Stimulated activated CD4-positive, alpha-beta T cell treated with anti-CD3 and anti-CD28 coated beads, Interleukin-15, amount 100 ng/mL, for 1 hour (primary cell): ENCODE measurements around the gene GABBR2.
"Not testable (repeated sequence)": the region's sequence is repeated elsewhere in the genome, so short reads cannot be mapped to it uniquely, and the experiment has no call there.

Experiments
- DNase-seq, 2 donors: peaks; one replicate each; pipeline ENCODE4 v3.0.0-alpha.2; 2020; ENCODE audit warnings: low read depth in 1 of 2, low spot score in 1 of 2

The GABBR2 gene

DNA sequence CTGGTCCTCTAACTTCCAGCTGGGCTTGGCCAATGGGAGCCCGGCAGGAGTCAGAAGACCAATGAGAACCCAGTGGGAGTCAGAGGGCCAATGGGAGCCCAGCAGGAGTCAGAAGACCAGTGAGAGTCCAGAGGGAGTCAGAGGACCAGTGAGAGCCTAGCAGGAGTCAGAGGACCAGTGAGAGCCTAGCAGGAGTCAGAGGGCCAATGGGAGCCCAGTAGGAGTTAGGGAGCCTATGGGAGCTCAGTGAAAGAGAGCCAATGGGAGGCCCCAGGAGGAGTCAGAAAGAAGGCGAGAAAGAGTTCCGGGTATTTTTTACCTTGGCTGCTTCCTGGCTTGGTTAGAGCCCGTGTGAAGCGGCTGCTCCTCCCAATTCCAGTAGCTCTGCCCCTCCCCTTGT, 191.0 kb downstream of the GABBR2 start:
- no peak for DNase-seq

DNA sequence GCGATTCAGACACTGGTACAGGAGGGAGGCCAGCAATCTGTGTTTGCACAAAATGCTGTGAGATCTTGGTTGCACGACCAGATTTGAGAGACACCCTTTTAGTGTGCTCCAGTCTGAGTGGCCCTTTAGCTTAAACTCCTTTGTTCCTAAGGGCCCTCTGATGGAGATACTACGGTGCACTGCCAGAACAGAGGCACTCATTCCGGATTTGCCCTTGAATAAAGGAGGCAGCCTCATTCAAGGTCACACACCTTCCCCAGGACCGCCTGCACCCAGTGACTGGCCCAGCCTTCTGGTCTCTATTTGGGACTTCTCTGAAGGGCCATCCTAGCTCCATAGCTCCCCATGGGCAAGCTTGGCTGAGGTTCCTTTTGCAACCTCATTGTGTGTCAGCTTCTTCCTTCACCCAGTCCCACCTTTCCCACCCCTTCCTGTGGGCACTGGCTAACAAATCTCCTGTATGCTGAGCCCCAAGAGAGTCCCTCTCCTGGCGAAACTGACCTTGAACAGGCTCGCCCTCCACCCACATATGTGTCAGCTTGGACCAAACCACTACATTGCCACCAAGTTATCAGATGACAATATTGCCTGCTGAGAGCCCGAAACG, 191.7 kb downstream of the GABBR2 start:
- DNase-seq = no peak

DNA sequence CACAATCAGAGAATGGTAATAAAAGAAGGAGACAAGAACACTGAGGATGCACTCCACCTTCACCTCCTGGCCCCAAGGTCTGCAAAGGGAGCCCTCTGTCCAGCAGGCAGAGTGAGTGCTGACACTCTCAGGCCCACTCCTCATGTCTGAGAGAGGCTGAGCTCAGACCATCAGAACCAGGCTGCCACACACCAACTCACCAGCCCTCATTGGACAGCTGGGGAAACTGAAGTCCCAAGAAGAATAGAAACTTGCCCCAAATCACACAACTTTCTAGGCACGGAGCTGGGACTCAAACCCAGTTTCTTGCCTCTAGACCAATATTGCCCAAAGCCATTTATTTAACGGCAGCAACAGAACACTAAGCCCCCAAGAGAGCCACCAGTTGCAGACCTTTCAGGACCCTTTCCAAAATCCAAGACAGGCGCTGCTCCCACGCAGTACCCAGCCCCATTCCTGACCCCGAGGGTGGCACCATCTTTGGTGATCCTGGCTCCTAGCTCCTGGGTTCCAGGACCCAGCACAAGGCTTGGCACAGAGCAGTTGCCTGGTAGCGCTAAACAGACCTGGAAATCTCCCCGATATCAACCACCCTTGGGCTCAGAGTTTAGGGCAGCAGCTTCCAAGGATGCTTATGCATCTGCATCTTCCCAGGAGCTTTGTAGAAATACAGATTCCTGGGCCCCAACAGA, 192.4 kb downstream of the GABBR2 start:
- no peak for DNase-seq

DNA sequence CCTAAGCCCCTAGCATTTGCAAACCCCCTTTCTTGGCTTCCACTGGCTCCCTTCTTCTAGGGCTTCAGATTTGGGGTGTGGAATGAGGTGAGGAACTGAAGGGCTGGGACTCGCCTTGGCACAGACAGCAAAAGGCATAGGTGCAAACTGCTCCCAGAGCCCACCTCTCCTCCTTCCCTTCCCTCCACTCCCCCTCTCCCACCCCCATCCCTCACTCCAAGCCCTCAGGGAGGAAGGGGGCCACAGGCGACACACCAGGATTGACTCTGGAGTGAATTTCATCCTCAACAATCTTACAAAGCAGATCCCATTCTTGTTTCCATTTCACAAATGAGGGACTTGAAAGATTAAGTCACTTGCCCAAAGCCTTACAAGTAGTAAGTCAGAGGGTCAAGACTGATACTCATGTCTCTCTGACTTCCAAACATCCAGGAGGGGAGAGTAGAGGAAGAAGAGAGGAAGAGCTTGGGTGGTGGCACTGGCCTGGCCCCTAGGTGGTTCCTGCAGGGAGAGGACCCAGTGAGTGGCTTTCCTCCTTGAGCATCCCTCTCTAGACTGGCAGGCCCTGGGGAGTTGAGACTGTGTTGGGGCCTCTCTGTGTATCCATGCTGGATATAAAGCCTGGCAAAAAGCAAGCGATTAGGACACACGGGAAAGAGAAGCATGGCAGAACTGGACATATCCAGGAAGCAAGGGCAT, 193.1 kb downstream of the GABBR2 start:
- DNase-seq = no peak

DNA sequence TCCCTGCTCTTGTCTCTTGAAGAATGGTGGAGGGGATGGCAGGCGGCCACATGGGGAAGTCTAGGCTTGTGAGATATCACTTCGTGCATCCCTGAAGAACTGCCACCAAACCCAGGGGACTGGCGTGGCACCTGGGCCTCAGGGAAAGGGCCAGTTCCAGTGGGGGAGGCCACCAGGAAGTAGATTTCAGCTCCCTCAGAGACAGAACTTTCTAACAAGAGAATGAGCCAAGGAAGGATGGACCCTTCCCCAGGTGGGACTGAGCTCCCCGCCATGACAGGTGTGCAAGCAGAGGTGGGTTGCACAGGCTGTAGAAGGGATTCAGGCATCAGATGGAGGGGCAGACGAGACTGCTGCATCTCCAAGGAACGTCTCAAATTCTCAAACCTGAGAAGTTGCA, 193.9 kb downstream of the GABBR2 start:
- DNase-seq = no peak

DNA sequence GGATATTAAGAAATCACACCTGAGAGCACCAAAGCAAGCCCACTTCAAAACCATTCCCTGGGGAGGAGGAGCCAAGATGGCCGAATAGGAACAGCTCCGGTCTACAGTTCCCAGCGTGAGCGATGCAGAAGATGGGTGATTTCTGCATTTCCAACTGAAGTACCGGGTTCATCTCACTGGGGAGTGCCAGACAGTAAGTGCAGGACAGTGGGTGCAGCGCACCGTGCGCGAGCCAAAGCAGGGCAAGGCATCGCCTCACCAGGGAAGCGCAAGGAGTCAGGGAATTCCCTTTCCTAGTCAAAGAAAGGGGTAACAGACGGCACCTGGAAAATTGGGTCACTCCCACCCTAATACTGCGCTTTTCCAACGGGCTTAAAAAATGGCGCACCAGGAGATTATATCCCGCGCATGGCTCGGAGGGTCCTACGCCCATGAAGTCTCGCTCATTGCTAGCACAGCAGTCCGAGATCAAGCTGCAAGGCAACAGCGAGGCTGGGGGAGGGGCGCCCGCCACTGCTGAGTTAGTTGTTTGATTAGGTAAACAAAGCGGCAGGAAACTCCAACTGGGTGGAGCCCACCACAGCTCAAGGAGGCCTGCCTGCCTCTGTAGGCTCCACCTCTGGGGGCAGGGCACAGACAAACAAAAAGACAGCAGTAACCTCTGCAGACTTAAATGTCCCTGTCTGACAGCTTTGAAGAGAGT, 200.4 kb downstream of the GABBR2 start:
- DNase-seq = not testable (repeated sequence)

DNA sequence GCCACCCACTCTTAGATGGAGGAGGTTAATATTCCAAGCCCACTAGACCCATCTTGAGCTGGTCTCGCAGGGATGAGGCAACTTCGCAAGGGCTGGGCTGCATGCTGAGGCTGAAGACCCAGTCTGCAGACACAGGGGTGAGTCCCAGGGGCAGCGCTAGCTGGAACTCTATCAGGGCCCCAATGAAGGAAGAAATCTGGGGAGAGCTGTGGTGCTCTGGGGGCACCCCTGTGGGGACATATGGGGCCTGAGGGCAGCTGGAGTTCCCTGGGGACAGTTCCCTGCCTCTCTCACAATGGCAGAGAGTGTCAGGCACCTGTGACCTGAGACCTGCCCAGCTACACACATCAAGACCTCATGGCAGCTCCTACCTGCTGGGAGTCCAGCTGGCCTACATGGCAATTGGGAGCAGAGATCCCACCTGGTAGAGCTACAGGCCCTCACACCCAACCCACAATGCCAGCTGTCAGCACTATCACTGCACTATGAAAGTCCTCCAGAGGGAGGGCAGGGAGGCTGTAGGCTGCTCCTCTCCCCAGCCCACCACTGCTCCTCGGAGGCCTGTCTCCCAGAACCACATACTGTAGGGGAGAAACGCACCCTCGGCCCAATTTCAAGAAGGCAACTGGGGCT, 202.2 kb downstream of the GABBR2 start:
- no peak for DNase-seq

DNA sequence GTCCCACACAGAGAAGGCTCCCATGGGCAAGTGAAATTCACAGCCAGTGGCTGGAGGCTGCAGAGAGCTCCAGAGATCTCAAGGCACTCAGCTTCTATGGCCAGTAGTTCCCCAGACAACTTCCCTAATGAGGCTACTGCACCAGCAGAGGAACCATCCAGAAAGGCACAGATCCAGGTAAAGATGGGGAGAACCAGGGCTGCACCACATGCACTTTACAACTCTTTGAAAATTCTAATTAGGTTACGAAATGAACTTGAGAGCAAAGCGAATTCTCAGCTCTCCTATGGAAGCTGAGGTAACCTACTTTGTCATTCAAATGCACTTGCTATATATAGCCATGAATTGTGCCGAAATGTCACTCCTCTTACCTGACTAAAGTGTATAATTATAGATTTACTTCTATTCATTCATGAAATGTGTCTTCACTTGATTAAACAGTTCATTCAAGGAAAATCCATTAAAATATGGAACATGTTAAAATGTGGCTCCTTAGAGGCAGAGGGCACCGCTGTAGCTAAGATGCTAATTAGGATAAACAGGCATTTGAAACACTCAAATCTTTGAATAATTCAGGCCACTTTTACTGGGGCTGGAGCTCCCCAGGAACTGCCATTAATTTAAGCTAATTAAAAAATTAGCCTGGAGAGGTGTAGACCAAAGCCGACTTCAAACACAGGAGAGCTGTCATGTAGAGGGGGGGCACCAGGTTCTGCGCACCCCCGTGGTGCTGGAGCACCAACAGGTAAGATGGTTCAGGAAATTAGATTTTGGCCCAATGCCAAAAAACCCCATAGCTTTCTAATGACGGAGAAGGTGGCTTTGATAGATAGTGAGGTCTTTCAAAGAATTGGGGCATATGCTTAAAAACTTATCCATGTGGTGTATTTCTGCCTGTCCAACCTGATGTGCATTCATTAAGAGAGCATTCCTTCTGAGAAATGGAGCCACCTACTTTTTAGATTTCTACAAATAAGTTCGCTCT, 204.1 kb downstream of the GABBR2 start:
- no peak for DNase-seq

DNA sequence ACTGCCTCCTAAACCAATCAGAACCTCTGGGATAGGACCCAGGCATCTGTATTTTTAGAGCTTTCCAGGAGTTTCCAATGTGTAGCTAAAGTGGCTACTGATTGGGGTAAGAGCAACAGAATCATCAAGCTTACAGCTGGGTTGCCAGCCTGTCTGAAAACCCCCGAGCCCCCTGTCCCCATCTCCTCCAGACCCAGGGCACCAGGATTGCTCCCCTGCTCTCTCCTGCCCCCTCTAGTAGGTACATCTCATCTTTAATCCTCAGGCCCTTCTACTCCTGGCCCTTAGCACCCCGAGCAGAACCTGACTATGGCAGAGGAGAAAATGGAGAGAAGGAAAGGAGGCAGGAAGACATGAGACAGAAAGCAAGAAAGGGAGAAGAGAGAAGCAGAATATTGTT, 204.9 kb downstream of the GABBR2 start:
- no peak for DNase-seq

DNA sequence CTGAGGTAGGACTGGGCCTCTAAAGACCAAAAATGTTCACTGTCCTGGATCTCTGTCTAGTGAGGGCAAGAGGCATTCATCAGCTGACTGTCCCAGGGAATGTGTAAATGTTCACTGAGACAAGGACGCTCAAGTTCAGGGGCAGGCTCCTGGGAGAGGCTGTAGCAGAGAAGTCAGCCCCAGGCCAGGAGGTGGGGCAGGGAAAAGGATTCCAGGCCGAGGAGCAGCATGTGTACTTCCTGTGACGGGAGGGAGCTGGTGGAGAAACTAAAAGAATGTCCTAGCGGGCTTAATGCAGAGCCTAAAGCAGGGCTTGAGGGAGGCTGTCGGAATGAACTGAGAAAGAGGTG, 205.8 kb downstream of the GABBR2 start:
- DNase-seq = no peak

DNA sequence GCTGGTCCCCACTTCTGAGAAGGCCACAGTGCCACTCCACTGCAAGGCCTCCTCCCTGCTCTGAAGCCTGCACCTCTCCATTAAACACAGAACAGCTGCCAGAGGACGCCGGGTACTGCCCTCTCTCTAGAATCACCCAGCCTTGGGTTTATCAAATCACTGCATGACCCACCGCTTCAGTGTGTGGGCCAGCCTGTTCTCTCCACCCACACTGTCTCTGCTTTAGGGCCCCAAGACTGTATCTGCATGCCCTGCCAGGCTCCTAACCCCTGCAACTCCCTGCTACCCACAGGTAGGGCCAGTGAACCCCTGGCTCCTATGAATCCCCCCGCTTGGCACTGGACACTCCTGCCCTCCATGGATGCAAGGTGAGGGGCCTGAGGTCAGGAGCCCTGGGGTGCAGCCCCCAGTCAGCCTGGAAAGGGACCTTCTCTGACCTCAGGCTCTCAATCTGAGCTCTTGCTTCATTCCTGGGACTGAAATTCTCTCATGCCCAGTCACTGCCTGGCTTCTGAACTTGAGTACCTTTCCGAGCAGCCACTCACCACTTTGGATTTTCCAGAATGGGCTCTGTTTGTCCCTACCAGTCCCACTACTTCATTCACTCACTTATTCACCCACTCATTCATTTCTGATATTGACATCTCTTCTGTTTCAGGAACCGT, 206.3 kb downstream of the GABBR2 start:
- DNase-seq = no peak

DNA sequence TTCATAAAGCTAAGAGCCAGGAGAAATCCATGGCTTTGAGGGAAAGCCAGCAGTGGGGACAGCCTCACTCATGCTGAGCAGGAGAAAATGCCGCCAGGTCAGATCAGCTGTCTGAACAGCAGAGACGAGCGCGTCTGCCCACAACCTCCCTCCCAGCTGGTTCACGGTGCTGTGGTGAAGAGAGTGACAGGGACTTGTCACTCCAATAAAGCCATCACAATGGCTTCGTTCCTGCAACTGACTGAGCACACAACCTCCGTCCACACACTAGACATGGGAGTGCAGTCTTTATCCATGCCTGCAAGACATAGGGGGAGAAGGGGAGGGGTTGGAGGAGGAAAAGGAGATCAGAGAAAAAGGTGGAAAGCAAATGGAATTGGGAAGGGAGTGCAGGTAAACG, 206.9 kb downstream of the GABBR2 start:
- no peak for DNase-seq

DNA sequence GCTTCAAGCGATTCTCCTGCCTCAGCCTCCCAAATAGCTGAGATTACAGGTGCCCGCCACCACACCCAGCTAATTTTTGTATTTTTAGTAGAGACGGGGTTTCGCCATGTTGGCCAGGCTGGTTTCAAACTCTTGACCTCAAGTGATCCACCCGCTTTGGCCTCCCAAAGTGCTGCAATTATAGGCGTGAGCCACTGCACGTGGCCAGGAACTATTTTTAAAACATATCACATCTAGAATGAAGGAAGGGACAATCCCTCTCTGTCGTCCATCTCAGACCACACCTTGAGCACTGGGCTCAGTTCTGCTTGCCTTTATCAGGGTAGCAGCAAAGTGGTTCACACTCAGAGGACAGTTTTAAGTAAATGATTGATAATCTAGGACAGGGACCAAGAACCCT, 207.5 kb downstream of the GABBR2 start:
- DNase-seq = not testable (repeated sequence)

DNA sequence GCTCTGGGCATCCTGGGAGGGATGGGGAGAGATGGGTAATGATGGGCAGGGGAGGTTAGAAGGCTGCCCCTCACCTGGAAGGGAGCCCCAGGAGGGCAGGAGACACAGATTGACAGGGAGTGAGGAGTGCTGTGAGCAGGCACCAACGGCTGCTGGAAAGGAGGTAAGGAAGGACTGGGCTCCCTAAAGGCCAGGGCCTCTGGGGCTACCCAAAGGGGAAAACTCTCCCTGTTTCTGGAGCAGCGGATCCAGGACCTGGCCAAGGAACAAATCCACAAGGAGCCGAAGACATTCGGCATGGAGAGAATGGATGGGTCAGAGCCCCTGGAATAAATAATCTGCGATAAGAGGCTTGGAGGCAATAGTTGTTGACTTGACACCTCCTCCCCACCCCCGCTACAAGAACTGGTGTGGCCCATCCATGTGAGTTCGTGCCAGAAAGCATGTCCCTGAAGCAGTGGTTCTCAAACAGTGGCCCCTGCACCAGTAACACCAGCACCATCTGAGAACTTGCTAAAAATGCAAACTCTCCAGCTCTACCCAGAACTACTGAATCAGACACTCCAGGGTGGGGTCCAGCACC, 208.3 kb downstream of the GABBR2 start:
- no peak for DNase-seq

DNA sequence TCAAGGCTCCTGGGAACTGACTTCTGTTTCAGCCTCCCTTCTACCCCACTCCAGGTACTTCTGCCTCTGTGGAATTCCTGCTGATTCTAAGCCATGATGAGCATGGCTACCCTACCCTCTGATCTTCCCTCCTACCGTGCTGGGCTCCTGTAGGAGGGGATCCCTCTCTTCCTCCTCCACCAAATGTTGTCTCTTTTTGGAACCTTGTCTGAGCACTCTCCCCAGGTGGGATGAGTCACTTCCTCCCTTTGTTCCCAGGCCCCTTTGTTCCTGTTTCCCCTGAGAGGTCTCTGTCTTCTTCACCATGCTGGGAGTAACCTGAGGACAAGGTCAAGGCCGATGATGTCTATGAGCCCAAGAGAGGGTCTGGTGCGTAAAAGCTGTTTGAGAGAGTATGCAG, 213.2 kb downstream of the GABBR2 start:
- no peak for DNase-seq

DNA sequence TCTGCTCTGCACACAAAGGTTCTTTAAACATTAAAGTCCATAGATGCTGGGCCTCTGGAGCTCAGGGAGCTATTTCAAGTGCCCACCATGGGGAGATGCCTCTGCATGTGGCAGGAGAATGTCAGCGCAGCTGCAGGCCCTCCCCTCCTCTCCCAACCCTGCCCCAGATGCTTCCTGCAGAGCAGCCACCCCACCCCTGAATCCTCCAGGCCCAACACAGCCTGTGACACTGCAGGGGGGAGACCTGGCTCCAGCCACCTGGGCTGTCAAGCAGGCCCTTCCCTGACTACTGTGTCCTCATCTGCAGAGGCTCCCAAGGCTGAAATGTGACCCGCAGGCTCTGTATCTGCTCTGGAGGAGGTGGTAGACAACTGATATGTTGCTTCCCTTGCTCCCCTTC, 213.9 kb downstream of the GABBR2 start:
- DNase-seq = no peak

DNA sequence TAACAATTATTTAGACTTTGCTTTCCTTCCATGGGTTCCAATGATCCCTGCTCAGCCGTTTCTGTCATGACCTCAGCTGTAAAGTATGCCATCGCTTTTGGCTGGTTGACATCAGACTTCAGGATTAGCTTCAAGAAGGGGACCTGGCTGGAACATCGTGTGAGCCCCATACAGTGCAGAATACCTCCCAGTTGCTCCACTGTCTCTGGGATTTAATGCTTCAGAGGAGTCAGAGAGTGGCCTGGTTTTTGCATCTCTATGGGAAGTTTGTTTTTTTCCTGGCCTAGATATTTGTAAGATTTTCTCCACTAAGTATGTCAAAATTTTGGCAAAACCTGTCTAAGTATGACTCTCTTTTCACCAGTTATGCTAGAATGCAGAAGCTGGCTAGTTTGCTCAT, 216.9 kb downstream of the GABBR2 start:
- DNase-seq = no peak

DNA sequence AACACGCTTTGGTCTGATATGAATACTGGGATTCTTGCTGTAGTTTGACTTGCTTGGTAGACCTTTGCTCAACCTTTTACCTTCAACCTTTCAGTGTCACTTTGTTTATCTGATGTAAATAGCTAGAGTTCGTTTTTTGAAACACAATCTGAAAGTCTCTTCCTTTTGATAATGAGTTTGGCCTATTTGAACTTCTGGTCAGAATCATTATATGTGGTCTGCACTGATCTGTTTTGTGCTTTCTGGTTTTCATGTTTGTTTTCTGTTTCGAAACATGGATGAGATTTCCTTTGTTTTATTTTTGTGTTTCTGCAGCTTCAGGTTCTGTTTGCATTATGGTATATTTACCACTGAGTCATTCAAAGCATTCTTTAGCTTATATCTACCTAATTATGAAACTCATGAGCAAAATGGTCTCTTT, 217.5 kb downstream of the GABBR2 start:
- no peak for DNase-seq

DNA sequence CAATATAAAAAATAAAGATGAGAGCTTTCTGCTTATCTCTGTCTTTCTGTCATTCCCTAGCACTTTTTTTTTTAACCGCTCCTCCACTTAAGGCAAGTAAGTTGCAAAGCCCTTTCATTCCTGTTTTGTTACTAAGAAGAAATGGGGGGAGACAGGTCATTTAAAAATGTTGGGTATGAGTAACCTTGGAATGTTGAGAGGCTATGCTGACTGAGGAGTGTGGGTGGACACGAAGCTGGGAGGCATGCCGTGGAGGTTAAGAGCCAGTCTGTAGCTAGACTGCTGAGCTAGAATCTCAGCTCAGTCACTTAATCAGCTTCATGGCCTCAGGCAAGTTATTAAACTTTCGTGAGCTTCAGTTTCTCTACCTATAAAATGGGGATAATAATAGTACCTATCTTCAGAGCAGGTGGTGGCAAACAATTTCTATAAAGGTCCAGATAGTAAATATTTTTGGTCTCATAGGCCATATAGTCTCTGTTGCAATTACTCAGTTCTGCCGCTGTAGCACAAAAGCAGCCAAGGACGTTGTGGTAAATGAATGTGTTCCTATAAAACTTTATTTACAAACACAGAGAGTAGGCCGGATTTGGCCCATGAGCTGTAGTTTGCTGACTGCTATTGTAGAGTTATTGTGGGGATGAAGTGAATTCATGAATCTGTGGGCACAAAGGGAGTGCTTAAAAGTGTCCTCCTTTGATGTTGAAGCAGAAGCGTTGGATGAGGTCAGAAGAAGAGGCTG, 220.0 kb downstream of the GABBR2 start:
- DNase-seq = no peak
